CD4-positive, alpha-beta T cell treated with Interleukin-12 subunit alpha and Interleukin-12 subunit beta, for 1 hour (primary cell): Measurements from ENCODE around the gene CSTPP1.
A peak's percentile ranks its signal among the peaks of the same experiment; 100 is the strongest.
"Not testable (repeated sequence)": the region's sequence is repeated elsewhere in the genome, so short reads cannot be mapped to it uniquely, and the experiment has no call there.

ENCODE experiments used
- DNase-seq: peaks from one replicate; pipeline ENCODE4 v3.0.0-alpha.2; 2020

Gene CSTPP1

DNA sequence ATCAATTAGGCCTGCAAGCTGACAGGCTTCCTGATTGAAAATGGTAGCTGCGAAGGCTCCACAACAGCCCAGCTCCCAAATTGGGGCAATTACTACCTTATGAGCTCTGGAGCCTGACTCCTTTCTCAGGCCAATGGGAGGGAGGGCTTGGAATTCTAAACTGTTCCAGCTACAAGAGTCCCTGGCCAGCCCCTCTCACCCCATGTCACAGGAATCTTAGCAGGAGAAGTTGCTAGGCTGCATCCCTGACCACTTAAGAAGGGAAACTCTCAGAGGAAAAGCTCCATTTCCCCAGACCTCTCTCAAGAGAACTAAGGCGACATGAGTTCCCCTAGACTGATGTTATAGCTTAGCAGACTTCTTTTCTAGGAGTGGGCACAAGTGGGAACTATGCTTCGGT lies 23.1 kb upstream of the CSTPP1 start:
- no peak for DNase-seq

DNA sequence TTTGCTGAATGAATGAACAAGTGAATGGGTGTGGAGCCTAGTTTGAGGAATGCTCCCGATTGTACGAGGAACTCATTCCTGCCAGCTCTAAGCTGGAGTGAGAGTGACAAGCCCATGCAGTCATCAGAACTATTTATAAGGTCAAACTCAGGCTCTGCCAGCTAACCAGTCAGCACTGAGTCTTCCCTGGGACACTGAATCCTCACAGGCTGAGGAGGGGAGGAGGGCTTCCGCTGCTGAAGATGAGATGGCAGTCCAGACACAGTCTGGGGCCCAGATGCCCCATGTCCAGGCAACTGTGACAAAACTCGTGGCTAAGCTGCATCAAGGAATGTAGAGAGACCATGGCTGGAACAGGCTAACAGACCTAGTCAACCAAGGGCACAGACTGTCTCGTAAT lies 22.2 kb upstream of the CSTPP1 start:
- DNase-seq: no peak

DNA sequence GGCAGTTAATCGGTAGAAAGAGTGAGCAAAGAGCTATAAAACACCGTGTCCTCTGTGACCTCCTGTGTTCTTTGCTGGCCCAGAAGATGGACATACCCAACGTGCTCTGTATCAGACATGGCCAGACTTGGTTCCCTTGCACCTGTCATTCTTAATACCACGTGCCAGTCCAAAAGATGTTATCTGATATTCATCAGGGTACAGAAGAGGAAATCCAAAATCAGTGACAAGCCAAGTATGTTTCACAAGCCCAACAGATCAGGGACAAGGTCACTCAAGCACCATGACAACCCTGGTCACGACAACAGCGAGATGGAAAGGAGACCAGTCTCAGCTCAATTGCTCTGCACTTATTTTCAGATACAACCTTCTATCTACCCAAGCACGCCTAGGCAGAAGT lies 21.7 kb upstream of the CSTPP1 start:
- DNase-seq: no peak

DNA sequence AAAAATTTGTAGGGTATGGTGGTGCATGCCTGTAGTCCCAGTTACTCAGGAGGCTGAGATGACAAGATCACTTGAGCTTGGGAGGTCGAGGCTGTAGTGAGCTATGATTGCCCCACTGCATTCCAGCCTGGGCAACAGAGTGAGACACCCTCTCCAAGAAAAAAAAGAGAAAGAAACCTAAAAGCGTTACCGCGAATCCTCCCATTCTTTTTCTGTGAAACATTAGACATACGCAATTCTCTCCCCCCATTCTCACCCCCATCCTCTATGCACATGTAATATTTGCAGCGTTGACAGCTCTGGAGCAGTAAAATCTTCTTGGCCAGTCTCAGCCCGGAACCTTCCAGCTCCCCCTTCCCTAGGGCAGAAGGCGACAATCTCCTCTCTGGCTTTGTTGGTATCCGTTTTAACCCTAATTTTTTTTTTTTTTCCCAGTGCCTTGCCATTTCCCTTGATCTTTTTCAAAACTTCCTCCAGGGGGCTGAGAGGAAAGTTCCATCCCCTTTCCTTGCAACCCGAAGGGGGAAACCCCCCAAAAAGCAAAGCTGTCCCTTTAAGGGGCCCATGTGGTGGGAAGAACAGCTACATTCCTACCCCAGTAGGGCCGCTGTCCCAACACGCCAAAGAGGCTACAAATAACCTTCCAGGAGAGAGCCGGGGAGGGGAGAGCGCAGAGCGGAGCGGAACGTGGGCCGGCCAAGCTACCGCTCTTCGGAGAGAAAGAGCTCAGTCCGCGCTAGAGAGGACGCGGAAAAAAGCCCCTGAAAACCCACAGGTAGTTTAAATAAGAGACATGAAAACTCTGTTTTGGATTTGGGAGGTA lies 20.1 kb upstream of the CSTPP1 start:
- peak; percentile 12 for DNase-seq

DNA sequence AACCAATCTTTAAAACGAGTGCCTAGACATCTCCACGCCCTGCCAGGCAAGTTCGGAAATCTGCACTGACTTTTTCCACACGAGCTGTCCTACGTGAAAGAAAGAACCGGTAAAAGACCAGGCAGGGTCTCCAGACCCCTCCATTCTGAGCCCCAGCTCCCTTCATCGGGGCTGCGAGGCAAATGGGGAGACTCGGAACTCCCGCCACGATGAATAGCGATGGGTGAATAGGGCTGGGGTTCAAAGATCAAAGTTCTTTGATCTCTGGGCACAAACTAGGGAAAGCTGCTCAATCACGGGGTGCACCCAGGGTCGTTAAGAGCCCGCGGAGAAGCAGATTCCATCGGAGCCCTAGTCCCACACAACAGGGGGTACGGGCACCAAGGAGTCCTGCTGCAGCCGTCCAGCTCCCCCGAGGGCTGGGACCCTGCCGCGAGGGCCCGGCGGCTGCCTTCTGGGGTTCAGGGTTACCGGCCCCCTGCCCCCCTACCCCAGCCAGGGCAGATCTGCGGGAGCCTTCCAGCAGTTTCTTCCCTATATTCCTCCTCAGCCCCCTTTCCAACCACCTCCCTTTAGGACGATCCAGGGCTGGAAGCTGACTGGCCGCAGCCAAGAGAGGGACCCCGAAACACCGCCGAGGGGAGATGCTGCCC lies 19.3 kb upstream of the CSTPP1 start:
- no peak for DNase-seq

DNA sequence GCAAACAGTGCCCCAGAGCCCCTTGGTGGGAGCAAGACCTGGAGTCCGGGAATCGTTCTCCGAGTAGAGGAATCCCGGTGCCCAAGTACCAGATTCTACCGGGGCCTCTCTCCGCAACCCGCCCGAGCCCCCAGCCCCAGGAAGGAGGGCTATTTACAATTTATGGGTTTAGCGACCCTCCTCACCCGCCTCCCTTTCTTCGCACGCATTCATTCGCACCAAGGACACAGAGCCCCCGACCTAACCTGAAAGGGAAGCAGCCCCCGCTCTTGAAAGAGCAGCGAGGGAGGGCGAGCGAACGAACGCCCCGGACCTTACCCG lies 18.8 kb upstream of the CSTPP1 start:
- no peak for DNase-seq

DNA sequence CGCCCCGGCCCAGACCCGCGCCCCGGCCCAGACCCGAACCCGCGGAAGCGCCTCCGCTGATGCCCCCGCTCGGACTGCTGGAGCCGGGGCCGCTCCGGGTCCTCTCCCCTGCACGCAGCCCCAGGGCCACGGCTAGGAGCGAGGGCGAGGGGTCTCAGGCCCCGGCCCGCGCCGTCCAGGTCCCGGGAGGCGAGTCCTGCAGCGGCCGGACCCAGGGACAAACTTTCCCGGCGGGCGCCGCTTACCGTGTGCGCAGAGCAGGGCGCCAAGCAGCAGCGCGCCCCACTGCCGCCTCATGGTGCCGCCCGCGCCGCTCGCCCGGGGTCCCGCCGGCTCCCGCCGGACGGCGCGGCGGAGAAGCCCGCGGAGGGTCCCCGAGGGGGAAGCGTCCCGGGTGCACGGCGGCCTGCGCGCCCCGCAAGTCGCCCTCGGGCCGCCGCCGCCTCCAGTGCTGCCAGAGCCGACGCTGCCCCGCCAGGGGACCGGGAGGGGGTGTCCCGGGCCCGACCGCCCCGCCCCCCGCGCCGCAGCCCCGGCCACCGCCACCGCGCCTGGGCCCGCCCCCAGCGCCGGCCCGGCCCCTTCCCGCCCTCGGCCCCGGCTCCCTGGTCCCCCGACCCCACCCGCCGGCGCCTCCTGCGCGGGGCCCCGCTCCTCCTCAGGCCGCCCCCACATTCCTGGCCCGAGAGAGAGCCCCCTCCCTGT lies 18.3 kb upstream of the CSTPP1 start, which contains the start of gene LRP4:
LRP4 (minus strand) TSS at position 468 of the 705 bp plus-strand sequence; CDS start at position 297, 171 bp downstream.
- DNase-seq: peak; percentile 43

DNA sequence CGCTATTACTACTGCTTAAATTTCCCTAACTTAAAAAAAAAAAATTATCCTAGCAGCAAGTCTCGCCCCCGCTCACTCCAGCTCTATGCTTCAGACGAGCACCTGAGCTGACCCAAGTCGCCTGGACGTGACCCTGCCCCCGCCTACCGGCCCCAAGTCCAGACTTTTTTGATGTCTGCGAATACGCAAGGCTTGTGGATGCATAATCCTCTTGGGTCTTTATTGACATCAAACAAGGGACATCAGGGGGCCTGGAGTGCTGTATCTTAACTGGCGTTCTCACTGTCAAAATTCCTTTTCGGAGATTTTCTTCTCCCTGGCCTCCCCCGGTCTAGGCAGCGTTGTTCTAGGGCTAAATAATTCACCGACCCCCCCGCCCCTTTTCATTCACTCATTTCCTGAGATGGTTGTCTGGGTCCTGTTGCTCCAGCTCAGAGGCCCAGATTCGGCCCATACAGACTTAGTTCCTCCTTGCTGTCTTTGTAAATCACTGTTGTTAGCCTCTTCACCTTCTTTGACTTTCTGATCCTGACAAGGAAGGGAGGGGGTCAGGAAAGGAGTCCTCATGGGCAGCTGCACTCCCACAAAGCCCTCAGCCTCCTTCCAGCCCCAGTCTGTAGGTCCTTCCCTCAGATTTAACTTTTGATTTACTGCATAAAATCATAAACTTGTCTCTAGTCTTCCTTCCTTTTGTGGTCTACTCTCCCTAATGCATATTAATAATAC lies 17.6 kb upstream of the CSTPP1 start:
- no peak for DNase-seq

DNA sequence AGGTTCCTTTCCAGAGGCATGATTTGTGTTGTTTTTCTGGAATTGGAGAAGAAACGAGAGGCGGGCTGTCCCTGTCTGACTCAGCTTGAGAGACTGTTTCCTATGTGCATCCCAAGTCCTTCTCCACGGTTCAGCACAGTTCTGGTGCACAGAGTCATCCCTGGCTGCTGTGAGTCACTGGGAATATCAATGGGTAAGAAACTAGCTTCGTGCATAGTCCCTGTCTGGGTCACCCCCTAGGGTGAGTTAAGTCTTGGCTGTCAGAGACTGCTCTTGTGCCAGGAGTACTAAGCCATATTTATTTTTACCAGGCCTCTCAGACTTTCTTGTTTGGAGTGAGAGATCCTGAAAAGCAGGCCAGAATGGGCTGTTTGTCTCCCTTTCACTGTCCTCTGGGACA lies 15.8 kb upstream of the CSTPP1 start:
- no peak for DNase-seq

DNA sequence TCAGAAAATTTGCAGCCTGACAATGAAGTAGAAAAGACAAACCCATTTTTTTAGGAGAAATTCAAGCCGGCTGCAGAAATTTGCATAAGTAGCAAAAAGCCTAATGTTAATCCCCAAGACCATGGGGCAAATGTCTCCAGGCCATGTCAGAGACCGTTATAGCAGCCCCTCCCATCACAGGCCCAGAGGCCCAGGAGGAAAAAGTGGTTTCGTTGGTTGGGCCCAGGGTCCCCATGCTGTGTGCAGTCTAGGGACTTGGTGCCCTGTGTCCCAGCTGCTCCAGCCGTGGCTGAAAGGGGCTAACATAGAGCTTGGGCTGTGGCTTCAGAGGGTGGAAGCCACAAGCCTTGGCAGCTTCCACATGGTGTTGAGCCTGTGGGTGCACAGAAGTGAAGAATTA lies 8.6 kb upstream of the CSTPP1 start:
- not testable (repeated sequence) for DNase-seq

DNA sequence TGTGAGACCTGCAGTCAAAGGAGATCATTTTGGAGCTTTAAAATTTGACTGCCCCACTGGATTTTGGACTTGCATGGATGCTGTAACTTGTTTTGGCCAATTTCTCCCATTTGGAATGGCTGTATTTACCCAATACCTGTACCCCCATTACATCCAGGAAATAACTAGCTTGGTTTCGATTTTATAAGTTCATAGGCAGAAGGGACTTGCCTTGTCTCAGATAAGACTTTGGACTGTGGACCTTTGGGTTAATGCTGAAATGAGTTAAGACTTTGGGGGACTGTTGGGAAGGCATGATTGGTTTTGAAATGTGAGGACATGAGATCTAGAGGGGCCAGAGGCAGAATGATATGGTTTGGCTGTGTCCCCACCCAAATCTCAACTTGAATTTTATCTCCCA lies 7.9 kb upstream of the CSTPP1 start:
- DNase-seq: not testable (repeated sequence)

DNA sequence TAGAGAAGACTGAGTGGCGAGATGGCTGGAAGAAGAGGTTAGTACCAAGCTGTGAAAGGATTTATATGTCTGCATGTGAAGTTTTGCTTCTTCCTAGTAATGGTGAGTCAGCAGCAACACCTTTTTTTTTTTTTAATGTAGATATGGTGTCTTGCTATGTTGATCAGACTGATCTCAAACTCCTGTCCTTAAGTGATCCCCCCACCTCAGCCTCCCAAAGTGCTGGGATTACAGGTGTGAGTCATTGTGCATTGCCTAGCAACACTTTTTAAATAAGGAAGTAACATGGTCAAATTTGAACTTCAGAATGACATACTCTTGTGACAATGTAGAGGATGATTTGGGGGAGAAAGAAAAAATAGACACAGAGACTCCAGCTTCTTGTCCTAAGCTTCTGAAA lies 6.5 kb upstream of the CSTPP1 start:
- no peak for DNase-seq

DNA sequence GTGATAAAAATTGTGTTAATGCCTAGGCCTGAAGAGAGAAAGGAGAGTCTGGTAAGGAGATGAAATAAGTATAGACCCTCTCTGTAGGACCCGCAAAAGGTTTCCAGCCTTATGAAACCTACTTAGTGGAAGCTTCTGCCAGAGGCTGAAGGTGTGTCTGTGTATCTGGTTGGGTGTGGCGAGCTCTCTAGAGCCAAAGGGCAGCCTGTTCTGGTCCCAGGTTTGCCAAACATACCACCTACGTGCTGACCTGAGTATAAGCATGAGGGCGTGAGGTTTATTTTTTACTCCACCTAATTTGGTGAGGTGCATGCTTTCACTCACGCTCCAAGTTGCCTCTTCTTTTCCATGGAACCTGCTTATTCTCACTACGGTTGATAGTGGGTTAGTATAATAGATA lies 5.6 kb downstream of the CSTPP1 start:
- DNase-seq: no peak

DNA sequence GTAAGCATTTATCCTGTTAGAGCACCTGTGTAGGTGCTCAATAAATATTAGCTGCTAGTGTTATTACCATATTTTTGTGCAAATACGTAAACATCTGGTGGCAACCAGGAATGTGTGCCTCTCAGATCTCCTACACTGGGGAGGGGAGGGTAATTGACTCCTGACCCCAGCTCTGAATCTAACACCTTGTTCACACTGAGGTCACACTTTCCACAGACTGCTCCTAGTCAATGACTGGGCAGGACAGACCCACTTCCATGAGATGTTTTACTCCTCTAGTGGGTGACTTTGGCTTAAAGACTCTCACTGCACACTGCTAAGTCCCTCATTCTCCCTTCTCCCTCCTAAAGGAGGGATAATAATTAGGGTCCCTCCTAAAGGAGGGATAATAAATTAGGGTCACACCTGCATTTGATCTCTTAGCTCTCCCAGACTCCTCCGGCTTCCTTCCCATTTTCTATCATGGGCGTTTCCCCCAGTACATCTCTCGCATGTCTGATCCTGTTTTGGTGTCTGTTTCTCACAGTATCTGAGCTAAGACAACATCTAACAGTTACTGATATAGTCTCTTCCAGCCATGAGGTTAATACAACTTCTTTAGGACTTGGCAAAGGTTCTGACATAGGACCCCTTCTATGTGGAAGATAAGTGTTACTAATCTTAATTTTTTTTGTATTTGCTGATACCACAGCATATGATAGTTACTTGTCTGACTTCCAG lies 8.0 kb downstream of the CSTPP1 start:
- no peak for DNase-seq

DNA sequence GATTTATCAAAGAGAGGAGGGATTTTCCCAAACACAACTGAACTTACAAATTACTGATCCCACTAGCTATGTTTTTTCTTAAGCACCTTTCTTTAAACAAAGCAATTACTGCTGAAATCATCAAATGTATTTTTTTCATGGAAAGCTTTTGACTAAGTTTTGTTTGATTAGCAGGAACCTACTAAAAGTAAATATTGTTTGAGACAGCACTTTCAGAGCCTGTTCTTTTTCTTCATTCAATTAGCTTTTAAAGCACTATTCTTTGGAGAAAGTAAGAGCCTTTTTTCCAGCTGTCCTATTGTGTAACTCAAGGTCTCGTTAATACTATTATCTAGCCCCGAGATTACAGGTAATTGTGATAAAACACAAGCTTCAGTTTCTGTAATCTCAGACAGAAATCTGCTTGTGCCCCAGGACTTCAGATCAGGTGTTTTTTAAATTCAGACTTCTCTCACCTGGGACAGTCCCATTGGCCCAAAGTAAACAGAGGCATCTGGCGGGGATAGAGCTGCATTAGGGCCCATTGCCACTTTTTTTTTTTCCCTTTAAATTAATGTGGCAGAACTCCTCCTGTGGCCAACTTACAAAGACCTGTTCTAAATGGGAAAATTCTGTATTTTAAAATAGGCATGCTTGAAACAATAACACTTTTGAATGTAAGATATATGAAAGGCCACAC lies 11.0 kb downstream of the CSTPP1 start:
- DNase-seq: no peak

DNA sequence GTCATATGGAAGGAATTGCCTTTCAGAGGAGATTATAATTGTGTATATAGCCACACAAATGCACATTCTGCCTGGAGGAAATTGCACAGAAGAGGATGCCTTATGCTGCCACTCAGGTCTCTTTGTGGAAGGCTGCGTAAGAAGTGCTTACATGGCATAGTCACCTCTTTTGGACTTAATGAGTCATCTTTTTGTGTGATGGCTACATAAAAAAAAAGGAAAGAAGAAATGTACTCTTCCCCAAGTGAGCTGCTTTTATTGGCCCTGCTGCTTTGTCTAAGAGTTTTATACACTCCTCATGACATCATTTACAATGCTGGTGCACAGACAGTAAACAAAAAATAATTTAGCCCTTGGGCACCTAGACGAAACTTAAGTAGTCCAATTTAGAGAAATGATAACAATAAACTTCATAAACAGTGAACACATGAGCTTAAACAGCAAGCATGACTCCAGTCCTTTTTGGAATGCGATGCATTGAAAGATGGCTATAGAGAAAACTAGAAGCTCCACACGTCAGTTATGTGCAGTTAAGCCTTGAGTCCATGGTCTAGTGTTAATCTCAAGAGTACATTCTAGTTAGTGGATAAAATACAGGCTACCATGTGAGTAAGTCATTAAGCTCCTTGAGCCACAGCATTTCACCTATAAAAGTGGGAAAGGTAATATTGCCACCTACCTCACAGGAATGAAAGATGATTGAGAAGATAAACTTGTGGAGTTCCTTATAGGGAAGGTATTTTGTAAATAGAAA lies 12.0 kb downstream of the CSTPP1 start:
- no peak for DNase-seq

DNA sequence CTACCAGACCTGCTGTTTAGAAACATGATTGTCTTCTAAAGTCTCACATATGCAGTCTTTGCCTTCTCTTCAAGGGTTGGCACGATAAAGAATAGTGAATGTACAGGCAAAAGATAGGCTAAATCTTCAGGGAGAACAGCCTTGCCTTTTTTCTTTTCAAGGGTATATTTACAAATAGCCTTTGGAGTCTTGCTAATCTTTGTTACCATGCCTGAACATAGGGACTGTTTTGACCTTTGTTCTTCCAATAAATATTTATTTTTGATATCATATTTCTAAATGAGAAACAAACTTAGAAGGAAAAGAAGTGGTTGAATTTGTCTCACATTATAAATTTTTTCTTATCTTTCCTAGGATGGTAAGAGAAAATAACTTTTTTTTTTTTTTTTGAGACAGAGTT lies 12.7 kb downstream of the CSTPP1 start:
- DNase-seq: no peak

DNA sequence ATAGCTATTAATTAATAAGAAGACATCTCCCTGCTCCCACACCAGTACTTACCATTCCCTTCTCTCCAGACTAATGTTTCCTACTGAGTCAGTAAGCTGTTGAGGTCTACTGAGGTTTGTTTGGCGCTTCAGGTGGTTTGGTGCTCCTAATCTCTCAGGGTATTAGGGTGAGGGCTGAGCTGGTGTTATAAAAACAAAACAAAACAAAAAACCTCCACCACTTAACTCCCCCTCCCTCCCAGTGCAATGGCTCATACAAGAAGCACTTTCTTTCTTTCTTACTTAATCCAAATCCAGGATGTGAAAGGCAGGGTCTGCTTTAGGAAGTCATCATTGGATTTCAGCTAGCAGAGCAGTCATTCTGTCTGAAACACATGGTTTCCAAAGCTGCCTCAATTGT lies 15.3 kb downstream of the CSTPP1 start:
- no peak for DNase-seq

DNA sequence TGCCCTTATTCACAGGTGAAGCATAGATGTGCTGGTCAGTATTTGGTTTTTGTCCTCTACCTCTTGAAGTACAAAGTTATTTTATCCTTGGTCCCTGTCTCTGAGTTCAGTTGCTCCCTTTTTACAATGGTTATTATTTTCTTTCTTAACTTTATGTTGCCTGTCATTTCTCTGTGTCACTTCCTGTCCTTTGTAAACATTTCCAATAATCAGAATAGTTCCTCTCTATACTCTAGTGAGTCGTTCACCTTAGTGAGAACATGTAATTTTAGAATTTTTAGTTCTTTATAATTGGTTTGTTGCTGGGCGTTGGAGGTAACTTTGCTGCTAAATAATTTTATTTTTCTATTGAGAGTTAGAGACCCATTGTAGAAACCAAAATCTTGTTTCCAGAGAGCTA lies 16.0 kb downstream of the CSTPP1 start:
- no peak for DNase-seq

DNA sequence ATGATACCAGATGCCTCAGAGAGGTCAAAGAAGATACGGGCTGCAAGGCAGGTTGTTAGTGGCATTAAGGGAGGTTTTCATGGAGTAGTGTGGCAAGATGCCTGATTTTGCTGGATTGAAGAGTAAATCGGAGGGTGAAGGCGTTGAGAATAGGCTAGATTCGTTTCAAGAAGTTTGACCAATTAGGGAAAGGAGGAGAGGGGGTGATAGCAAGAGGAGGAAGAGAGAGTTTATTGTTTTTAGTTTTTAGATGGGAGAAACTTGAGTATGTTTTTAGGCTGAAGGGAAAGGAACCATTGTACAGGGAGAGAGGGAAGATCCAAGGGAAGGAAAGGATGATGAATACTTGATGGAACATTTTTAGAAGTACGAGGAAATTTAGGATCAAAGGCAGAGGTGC lies 16.5 kb downstream of the CSTPP1 start:
- DNase-seq: no peak

DNA sequence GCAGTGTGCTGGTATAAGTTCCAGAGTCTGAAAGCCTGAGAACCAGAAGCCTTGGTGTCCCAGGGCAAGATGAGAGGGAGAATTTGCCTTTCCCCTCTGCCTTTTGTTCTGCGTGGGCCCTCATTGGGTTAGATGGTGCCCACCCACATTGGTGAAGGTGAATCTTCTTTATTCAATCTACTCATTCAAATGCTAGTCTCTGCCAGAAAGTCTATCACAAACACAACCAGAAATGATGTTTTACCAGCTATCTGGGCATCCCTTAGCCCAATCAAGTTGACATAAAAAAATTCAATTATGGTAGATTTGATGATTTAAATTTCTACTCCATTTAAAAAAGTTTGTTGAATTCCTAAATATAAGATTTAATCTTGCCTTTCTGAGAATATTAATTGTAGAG lies 22.2 kb downstream of the CSTPP1 start:
- DNase-seq: no peak
